ENCODE measurements around the gene TBC1D20. TPM values are rescaled to one million over a fixed set of nuclear protein-coding genes. Genes with fewer than 3 reads are reported as not detected.
"Not testable (repeated sequence)": the region's sequence is repeated elsewhere in the genome, so short reads cannot be mapped to it uniquely, and the experiment has no call there.

Gene TBC1D20, protein sequence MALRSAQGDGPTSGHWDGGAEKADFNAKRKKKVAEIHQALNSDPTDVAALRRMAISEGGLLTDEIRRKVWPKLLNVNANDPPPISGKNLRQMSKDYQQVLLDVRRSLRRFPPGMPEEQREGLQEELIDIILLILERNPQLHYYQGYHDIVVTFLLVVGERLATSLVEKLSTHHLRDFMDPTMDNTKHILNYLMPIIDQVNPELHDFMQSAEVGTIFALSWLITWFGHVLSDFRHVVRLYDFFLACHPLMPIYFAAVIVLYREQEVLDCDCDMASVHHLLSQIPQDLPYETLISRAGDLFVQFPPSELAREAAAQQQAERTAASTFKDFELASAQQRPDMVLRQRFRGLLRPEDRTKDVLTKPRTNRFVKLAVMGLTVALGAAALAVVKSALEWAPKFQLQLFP
- total RNA-seq, result 10 to 100 TPM; 16.2 to 17.4 TPM

DNA sequence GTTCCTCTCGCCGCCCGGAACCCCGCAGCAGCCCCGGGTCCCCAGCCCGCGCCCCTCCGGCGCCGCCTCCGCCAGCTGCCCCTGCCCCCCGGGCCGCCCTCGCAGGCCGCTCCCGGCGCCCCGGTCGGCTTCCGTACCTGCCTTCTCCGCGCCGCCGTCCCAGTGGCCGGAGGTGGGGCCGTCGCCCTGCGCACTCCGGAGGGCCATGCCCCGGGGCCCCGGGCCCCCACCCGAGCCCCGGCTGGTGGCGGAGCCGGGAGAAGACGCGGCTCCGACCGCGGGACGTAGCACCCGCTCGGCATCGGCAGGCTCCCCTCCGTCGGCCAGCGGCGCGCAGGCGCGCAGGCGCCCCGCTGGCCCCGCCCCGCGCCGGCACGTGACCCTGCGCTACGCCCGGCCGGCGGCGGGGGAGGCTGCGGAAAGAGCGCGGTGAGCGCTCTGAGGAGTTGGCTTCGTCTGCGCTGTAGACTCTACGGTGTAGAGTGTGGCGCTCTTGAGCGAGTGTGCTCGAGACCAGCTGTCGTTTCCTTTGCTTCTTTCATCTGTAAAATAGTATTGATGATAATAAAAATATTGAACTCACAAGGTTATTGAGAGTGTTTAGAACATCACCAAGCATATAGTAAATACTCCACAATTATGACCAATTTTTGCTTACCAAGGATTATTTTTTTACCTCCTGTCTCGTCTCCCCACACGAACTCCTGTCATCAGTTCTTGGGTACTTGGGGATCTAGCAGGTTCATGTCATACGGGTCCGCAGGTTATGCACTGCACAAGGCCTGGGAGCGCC is at the start of gene TBC1D20:
Gene TBC1D20 (minus strand): TSS at position 335 of the 793 bp plus-strand sequence. CDS start 128 bp downstream, at position 207.
- CTCF ChIA-PET, result interaction anchor here (1.0 to 1.4 kb wide), 2 partner anchors 14 to 132 kb away, joined by 4 to 5 read pairs; no protein-coding TSS in a partner anchor
- H3K4me3 Mint-ChIP-seq, result peak within 1 kb of the TSS; percentile 96
- intact Hi-C loops (cut with micrococcal nuclease), result loop anchor here (1.0 to 5.0 kb wide), 5 partner anchors 16 to 165 kb away; partner anchors contain the start of genes RBCK1 and ZCCHC3
- peaks cover 41% of the 10 kb centered on the region for H3K4me1 Mint-ChIP-seq (ENCODE audit: low read depth)
- H3K36me3 Mint-ChIP-seq (ENCODE audit: low read depth), result peaks cover 6% of the 10 kb centered on the region
- peak; percentile 86 for DNase-seq
- H3K27ac Mint-ChIP-seq, result peak within 1 kb of the TSS; percentile 86
- peaks cover under 1% of the 10 kb centered on the region for H3K9me3 Mint-ChIP-seq
- H3K27me3 Mint-ChIP-seq (ENCODE audit: low read depth), result no peaks in the 10 kb centered on the region

DNA sequence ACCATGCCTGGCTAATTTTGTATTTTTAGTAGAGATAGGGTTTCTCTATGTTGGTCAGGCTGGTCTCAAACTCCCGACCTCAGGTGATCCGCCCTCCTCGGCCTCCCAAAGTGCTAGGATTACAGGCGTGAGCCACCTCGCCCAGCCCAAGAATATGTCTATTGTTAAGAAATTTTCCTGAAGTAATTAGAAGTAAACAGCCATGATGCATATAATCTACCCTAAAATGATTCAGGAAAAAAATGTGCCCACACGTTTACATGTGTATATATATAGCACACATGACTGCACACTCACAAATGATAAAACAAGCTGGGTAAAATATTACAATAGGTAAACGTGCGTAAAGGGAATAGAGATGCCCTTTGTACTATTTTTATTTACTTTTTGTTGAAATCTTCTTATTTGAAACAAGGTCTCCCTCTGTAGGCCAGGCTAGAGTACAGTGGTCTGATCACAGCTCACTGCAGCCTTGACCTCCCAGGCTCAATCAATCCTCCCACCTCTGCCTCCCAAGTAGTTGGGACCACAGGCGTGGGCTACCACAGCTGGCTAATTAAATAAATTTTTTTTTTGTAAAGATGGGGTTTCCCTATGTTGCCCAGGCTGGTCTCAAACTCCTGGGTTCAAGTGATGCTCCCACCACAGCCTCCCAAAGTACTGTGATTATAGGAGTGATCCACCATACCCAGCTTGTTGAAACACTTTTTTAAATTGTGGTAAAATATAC is 48.2 kb upstream of the TBC1D20 start:
- intact Hi-C loops (cut with micrococcal nuclease); H3K27ac Mint-ChIP-seq; H3K4me3 Mint-ChIP-seq; DNase-seq; H3K27me3 Mint-ChIP-seq (ENCODE audit: low read depth); H3K9me3 Mint-ChIP-seq: not testable (repeated sequence)
- H3K4me1 Mint-ChIP-seq (ENCODE audit: low read depth), result peaks cover 42% of the 10 kb centered on the region
- CTCF ChIA-PET, result interaction anchor here (0.6 to 1.7 kb wide), 3 partner anchors 18 to 156 kb away, joined by 3 to 5 read pairs (median 4); no protein-coding TSS in a partner anchor
- H3K36me3 Mint-ChIP-seq (ENCODE audit: low read depth), result peaks cover 33% of the 10 kb centered on the region

DNA sequence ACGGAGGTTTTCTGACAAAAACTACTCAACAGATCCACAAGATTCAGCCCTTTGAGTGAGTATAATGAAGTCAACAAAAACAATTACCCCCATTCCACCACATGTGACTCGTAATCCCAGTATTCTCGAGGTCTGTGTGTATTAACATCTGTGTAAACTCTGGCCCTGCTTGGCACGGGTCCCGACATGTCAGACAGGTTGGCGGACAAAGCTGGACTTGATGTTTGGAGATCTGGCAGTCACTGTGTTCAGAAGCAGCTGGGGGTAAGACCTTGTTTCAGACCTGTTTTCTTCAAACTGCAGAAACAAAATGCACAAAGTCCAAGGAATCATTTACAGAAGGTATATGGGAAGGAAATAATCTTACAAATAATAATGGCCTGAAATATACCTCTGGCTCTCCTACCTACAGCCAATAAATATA is 46.0 kb upstream of the TBC1D20 start:
- H3K9me3 Mint-ChIP-seq; H3K27ac Mint-ChIP-seq; intact Hi-C loops (cut with micrococcal nuclease); H3K27me3 Mint-ChIP-seq (ENCODE audit: low read depth); DNase-seq; H3K4me3 Mint-ChIP-seq: not testable (repeated sequence)
- peaks cover 29% of the 10 kb centered on the region for H3K36me3 Mint-ChIP-seq (ENCODE audit: low read depth)
- CTCF ChIA-PET, result interaction anchor here (0.6 to 1.1 kb wide), 3 partner anchors 128 to 446 kb away, joined by 3 read pairs; no protein-coding TSS in a partner anchor
- H3K4me1 Mint-ChIP-seq (ENCODE audit: low read depth), result peaks cover 25% of the 10 kb centered on the region

DNA sequence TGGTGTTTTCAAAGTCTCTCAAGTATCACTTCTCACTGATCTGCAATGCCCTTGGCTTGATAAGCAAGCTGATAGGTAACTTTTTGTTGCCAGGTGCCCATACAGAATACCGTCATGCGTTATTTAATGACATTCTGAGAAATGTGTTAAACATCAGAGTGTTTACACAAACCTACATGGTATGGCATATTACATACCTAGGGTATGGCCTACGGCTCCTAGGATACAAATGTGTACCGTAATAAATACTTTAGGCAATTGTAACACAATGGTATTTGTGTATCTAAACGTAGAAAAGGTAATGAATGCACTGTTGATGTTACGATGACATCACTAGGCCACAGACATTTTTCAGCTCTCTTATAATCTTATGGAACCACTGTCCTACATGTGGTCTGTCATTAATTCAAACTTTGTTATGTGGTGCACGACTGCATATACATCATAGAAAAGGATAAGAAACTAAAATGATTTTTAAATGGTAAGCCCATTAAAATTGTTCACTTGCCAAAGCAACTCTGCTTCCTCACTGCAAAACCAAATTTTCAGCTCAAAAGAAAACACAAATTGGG is 45.5 kb upstream of the TBC1D20 start:
- H3K27me3 Mint-ChIP-seq (ENCODE audit: low read depth), result no peaks in the 10 kb centered on the region
- peaks cover 33% of the 10 kb centered on the region for H3K36me3 Mint-ChIP-seq (ENCODE audit: low read depth)
- H3K27ac Mint-ChIP-seq, result no peak overlapping the region
- no peaks in the 10 kb centered on the region for H3K9me3 Mint-ChIP-seq
- H3K4me3 Mint-ChIP-seq, result no peak overlapping the region
- DNase-seq, result no peak
- peaks cover 25% of the 10 kb centered on the region for H3K4me1 Mint-ChIP-seq (ENCODE audit: low read depth)
- CTCF ChIA-PET, result interaction anchor here (0.6 kb wide), 2 partner anchors 129 to 446 kb away, joined by 3 read pairs; no protein-coding TSS in a partner anchor
- intact Hi-C loops (cut with micrococcal nuclease), result no loop called here

DNA sequence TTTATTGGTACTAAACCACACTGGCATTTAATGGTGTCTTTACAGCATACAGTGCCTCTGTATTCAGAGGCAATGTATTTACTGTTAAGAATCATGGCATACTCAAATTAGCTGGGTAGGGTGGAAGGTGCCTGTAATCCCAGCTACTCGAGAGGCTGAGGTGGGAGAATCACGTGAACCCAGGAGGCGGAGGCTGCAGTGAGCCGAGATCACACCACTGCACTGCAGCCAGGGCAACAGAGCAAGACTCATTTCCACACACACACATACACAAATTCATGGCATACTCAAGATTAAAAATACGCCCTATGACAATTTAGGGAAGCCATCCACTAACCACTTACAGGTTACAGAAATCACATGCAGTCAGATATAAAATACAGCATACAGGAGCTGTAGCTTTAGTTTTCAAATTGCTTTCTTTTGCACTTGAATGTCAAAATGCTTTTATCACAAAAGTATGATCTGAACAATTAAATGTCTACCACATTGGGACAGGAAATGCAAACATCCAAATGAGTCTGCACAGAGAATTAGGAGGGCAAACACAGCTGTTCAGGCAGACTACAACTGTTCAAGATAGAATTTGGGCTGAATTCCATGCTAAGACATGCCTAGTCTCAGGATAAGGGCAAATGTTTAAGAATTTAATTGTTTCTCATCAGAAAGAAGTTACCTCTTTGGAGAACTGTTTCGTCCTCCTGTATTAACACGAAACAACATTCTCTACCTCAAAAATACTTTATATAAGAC is 44.8 kb upstream of the TBC1D20 start:
- CTCF ChIA-PET, result interaction anchor here (1.0 kb wide), 1 partner anchor 35 kb away, joined by 3 read pairs; no protein-coding TSS in a partner anchor
- intact Hi-C loops (cut with micrococcal nuclease), result no loop called here
- no peak overlapping the region for H3K4me3 Mint-ChIP-seq
- peaks cover 40% of the 10 kb centered on the region for H3K36me3 Mint-ChIP-seq (ENCODE audit: low read depth)
- H3K27me3 Mint-ChIP-seq (ENCODE audit: low read depth), result no peaks in the 10 kb centered on the region
- H3K9me3 Mint-ChIP-seq, result no peaks in the 10 kb centered on the region
- peaks cover 20% of the 10 kb centered on the region for H3K4me1 Mint-ChIP-seq (ENCODE audit: low read depth)
- no peak overlapping the region for H3K27ac Mint-ChIP-seq
- DNase-seq, result no peak

DNA sequence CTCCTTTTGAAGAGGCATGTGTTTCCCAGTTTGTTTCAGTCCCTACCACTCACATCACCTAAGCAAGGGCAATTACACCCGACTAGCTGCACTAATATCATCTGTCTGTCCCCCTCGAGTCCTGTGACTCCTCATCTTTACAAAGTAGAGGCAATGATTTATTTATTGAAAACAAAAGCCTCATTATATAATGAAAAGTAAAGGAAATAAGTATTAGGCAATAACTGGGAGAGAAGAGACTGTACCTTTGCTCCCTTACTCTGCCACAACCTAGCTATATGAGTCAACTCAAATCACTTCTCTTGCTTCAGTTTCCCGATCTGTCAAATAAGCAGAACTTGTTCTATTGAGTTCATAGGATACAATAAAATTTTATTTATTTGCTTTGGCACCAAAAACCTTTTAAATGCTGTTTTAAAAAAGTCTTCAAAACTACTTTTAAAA is 42.3 kb upstream of the TBC1D20 start:
- peaks cover 42% of the 10 kb centered on the region for H3K36me3 Mint-ChIP-seq (ENCODE audit: low read depth)
- no peak for DNase-seq
- no peak overlapping the region for H3K4me3 Mint-ChIP-seq
- peaks cover 9% of the 10 kb centered on the region for H3K4me1 Mint-ChIP-seq (ENCODE audit: low read depth)
- H3K9me3 Mint-ChIP-seq, result no peaks in the 10 kb centered on the region
- H3K27ac Mint-ChIP-seq, result no peak overlapping the region
- intact Hi-C loops (cut with micrococcal nuclease), result no loop called here
- H3K27me3 Mint-ChIP-seq (ENCODE audit: low read depth), result no peaks in the 10 kb centered on the region
- CTCF ChIA-PET, result no interaction called here

DNA sequence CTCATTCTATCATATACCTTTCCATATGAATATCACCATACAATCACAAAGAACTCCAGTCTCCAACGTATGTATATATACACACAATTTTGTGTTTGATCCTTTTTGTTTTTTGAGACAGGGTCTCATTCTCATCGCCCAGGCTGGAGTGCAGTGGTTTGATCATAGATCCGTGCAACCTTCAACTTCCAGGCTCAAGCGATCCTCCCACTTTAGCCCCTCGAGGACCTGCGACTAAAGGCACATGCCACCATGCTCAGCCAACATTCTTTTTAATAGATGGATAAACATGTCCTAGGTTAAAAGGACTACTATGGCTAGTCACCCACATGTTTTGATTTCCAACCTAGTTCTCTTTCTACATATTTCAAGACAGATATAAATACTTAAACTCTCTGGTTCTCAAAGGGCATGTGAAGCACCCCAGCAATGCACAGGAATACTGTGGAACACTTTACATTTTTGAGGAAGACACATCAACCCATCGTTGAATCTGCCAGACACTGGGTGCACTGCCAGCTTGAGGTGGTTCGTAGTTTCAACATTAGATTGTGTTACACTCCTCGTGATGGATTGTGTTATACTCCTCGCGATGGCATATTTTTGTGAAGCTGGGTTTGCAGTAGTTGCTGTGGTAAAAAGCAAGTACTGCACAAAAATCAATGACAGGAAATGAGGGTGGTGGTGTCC is 40.9 kb upstream of the TBC1D20 start:
- intact Hi-C loops (cut with micrococcal nuclease), result no loop called here
- Mint-ChIP-seq H3K4me3 (no peak overlapping the region), H3K27ac (no peak overlapping the region), H3K36me3 (ENCODE audit: low read depth) (peaks cover 41% of the 10 kb centered on the region), H3K9me3 (no peaks in the 10 kb centered on the region), H3K4me1 (ENCODE audit: low read depth) (no peaks in the 10 kb centered on the region), H3K27me3 (ENCODE audit: low read depth) (no peaks in the 10 kb centered on the region)
- no peak for DNase-seq
- CTCF ChIA-PET, result no interaction called here

DNA sequence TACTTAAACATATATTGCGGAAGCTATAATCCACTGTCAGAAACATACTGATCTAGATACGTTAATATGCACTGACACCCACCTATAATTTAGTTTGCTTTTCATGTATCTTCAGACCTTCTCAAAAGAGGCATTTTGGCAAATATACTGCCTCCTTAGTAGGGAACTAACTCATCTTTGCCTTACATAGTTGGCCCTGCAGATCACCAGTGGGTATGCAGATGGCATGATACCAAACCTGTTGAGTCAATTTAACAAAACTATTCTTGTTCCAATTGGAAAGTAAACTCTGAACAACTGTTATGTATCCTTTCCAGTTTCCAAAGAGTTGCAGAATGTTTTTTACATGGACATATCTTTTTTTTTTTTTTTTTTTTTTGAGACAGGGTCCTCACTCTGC is 35.6 kb upstream of the TBC1D20 start:
- CTCF ChIA-PET, result no interaction called here
- no peaks in the 10 kb centered on the region for H3K4me1 Mint-ChIP-seq (ENCODE audit: low read depth)
- no peak overlapping the region for H3K4me3 Mint-ChIP-seq
- DNase-seq, result no peak
- no peaks in the 10 kb centered on the region for H3K9me3 Mint-ChIP-seq
- H3K27ac Mint-ChIP-seq, result no peak overlapping the region
- peaks cover 43% of the 10 kb centered on the region for H3K36me3 Mint-ChIP-seq (ENCODE audit: low read depth)
- no peaks in the 10 kb centered on the region for H3K27me3 Mint-ChIP-seq (ENCODE audit: low read depth)
- intact Hi-C loops (cut with micrococcal nuclease), result no loop called here

DNA sequence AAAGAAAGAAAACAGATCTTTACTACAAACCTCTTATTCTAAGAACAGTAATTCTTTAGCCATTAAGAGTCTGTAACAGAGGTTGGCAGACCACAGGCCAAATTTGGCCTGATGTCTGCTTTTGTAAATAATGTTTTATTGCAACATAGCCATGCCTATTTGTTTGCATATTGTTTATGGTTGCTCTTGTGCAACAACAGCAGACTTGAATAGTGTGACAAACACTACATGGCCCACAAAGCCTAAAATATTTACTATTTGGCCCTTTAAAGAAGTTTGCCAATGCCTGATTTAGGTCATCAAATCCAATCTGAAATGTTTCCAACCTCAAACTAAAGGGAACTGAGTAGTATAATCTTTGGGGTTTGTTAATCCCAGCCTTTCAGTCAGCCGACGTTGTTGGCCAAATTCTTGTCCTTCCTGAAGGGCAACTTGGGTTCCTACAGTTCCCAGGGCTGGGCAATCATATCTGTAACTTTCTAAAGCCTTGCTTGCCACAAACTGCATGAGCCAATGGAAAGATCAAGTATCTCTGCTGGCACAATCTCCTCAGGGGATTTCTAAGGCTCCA is 33.9 kb upstream of the TBC1D20 start:
- no peak overlapping the region for H3K4me3 Mint-ChIP-seq
- CTCF ChIA-PET, result interaction anchor here (0.9 kb wide), 1 partner anchor 133 kb away, joined by 4 read pairs; no protein-coding TSS in a partner anchor
- no peaks in the 10 kb centered on the region for H3K9me3 Mint-ChIP-seq
- intact Hi-C loops (cut with micrococcal nuclease), result no loop called here
- H3K27me3 Mint-ChIP-seq (ENCODE audit: low read depth), result no peaks in the 10 kb centered on the region
- H3K36me3 Mint-ChIP-seq (ENCODE audit: low read depth), result peaks cover 34% of the 10 kb centered on the region
- DNase-seq, result no peak
- no peak overlapping the region for H3K27ac Mint-ChIP-seq
- no peaks in the 10 kb centered on the region for H3K4me1 Mint-ChIP-seq (ENCODE audit: low read depth)

DNA sequence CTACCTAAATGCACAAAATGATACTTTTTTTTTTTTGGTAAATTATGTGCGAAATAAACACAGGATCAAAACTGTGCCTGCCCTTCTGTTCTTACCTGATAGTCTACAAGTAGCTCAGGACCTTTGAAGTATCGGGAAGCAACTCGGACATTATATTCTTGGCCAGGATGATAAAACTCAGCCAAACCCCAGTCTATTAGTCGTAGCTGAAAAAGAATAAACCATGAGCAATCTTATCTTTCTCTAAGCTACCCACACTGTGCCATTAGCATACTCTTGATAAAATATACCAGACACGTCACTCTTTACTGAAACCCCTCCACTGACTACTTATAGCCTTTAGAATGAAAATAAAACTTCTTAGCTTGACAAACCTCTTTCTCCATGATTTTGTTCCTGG is 29.8 kb upstream of the TBC1D20 start:
- Mint-ChIP-seq H3K36me3 (ENCODE audit: low read depth) (peaks cover 35% of the 10 kb centered on the region), H3K9me3 (no peaks in the 10 kb centered on the region), H3K4me3 (no peak overlapping the region), H3K27me3 (ENCODE audit: low read depth) (no peaks in the 10 kb centered on the region), H3K27ac (no peak overlapping the region), H3K4me1 (ENCODE audit: low read depth) (no peaks in the 10 kb centered on the region)
- DNase-seq, result no peak
- intact Hi-C loops (cut with micrococcal nuclease), result no loop called here
- CTCF ChIA-PET, result interaction anchor here (0.7 to 1.5 kb wide), 5 partner anchors 15 to 138 kb away, joined by 3 to 4 read pairs (median 3); no protein-coding TSS in a partner anchor
